Dendritic cell treated with granulocyte-macrophage colony-stimulating factor and Interleukin-4, amounts not matched to agents 40 ng/mL and 50 ng/mL, for 4 days (primary cell): Measurements from ENCODE around the gene CCDC85A.

ENCODE experiments used
- H3K27ac Mint-ChIP-seq: one replicate; pipeline ENCODE4 v1.8.0; 2022; ENCODE audit warnings: mild to moderate bottlenecking, mixed read lengths
- H3K27me3 Mint-ChIP-seq: one replicate; pipeline ENCODE4 v1.8.0; 2022; ENCODE audit warnings: mild to moderate bottlenecking, mixed read lengths
- H3K36me3 Mint-ChIP-seq: one replicate; pipeline ENCODE4 v1.8.0; 2022; ENCODE audit warnings: low read depth, mixed read lengths
- H3K4me1 Mint-ChIP-seq: one replicate; pipeline ENCODE4 v1.8.0; 2022; ENCODE audit warnings: low read depth, mixed read lengths
- H3K4me3 Mint-ChIP-seq: one replicate; pipeline ENCODE4 v1.8.0; 2022; ENCODE audit warnings: mild to moderate bottlenecking, moderate library complexity, mixed read lengths
- H3K9me3 Mint-ChIP-seq: one replicate; pipeline ENCODE4 v1.8.0; 2022; ENCODE audit warnings: mixed read lengths
- intact Hi-C: fragments of 100-400 bp; cut with micrococcal nuclease; formaldehyde crosslinking; loops from one replicate; pipeline ENCODE4 v1.15.0; 2022

CCDC85A gene

DNA sequence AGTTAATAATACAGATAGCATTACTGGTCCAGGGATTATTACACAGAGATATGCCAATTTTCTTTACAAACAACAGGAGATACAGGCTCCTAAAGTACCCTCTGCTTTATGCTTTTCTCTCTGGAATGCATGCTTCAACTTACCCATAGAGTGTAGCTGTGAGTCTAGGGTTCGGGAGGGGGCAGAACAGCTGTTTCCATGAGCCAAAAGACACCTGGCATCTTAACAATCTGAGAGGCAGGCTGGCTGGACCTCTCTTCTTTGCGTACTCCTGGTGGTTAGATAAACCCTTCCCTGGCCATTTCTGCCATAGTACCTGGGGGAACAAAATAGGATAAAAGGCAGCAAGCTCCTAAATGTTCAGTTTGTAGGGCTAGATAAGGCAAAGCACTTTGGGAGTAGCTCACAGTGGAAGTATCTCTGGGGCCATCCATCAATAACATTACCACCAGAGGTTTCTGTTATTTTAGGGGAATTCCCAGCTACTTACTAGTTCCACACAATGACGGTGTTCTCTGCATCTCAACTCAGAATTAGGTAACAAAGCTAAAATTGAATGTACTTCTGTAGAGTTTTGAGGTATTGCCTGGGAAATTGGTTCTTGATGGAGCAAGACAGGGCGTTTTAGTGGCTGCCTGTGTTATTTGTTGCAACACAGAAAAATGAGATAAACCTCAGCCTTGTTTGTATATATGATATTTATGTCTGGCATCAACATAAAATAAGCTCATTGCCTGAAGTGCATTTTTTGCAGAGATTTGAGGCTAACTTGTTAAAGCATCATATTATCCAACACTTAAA lies 6.2 kb upstream of the CCDC85A start:
- Mint-ChIP-seq H3K27me3 (peaks cover 17% of the 10 kb centered on the region), H3K36me3 (no peaks in the 10 kb centered on the region), H3K4me1 (no peaks in the 10 kb centered on the region), H3K27ac (no peak overlapping the region), H3K9me3 (no peaks in the 10 kb centered on the region), H3K4me3 (no peak overlapping the region)
- intact Hi-C loops, result no loop called here

DNA sequence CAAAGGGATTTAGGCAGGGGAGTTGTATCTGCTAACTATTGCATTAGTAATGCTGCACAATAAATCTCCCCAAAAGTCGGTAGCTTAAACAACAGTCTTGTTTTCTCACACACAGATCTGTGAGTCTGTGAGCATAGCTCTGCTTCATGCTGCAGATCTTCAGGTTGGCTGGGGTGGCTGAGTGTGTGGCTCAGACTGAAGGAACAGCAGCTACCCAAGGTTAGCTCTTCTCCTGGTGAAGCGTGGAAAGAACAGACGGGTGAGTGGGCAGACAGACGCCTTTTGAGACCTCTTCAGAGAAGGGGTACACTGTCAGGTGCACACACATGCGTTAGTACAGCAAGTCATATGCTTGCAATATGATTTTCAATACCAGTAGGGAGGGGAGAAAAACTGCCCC lies 3.9 kb upstream of the CCDC85A start:
- H3K27me3 Mint-ChIP-seq, result peaks cover 36% of the 10 kb centered on the region
- intact Hi-C loops, result no loop called here

DNA sequence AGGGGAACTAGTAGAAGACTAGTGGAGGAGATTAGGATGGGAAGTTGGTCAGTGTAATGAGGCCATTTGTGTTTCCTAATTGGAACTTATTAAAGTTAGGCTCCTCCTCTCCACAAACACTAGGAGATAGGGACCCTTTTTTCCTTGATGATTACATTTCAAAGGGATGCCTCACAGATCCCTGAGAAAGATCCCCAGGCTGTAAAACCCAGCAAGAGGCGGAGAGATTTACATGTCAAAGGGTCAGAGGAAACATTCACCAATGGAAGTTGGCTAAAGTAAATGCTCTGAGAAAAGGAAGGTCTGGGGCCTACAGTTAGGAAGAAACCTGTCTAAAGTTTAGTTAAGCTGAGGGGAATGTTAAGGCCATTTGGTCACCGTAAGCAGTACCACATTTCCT lies 1.4 kb upstream of the CCDC85A start:
- Mint-ChIP-seq H3K9me3 (no peaks in the 10 kb centered on the region), H3K27ac (no peak overlapping the region), H3K4me3 (no peak overlapping the region), H3K4me1 (peaks cover 20% of the 10 kb centered on the region), H3K36me3 (no peaks in the 10 kb centered on the region), H3K27me3 (peaks cover 60% of the 10 kb centered on the region)
- intact Hi-C loops, result no loop called here

More for the DNA sequence above, 3.9 kb upstream of the CCDC85A start:
- Mint-ChIP-seq H3K27ac (no peak overlapping the region), H3K36me3 (no peaks in the 10 kb centered on the region), H3K9me3 (no peaks in the 10 kb centered on the region), H3K4me3 (no peak overlapping the region), H3K4me1 (peaks cover 9% of the 10 kb centered on the region)

DNA sequence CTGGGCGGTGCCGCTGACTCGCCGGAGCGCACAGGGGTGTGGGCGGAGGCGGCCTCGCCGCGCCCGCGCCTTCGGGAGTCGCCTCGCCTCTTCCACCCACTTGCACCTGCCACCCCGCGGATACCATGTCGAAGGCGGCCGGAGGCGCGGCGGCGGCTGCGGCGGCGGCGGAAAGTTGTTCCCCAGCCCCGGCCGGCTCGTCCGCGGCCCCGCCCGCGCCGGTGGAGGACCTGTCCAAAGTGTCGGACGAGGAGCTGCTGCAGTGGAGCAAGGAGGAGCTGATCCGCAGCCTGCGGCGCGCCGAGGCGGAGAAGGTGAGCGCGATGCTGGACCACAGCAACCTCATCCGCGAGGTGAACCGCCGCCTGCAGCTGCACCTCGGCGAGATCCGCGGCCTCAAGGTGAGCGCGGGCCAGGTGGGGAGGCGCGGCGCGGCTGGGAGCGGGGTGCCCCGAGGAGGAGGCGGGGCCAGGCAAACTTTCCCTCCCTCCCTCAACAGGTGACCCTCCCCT lies 766 bp downstream of the CCDC85A start:
- no peaks in the 10 kb centered on the region for H3K9me3 Mint-ChIP-seq
- peaks cover 64% of the 10 kb centered on the region for H3K27me3 Mint-ChIP-seq
- H3K4me1 Mint-ChIP-seq, result peaks cover 20% of the 10 kb centered on the region
- peak overlapping the region; percentile 73 for H3K4me3 Mint-ChIP-seq
- intact Hi-C loops, result no loop called here
- H3K27ac Mint-ChIP-seq, result no peak overlapping the region
- no peaks in the 10 kb centered on the region for H3K36me3 Mint-ChIP-seq

DNA sequence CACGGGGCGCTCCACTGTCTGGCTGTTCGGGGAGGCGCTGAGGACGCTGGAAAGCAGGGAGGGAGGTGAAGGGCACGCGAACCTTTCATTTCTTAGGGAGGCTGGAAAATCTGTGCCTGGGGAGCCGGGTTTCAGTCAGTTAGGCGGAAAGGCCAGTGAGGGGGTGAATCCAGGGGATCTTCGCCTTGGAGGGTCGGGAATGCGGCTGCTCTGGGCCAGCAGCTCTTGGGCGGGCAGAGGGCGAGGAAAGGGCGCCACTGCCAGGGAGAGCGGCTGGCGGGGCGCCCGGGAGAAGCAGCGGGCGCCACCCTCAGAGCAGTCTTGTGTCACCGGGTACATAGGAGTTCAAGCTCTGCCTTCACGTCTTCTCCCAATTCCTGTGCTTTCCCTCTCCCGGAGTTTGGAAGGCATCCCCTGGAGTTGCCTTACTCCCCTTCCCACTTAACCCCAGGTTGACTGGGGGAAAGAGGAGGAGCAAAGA lies 1.4 kb downstream of the CCDC85A start:
- intact Hi-C loops, result no loop called here
- Mint-ChIP-seq H3K27ac (no peak overlapping the region), H3K9me3 (no peaks in the 10 kb centered on the region), H3K4me3 (peak overlapping the region; percentile 73), H3K4me1 (peaks cover 20% of the 10 kb centered on the region), H3K27me3 (peaks cover 60% of the 10 kb centered on the region), H3K36me3 (no peaks in the 10 kb centered on the region)

DNA sequence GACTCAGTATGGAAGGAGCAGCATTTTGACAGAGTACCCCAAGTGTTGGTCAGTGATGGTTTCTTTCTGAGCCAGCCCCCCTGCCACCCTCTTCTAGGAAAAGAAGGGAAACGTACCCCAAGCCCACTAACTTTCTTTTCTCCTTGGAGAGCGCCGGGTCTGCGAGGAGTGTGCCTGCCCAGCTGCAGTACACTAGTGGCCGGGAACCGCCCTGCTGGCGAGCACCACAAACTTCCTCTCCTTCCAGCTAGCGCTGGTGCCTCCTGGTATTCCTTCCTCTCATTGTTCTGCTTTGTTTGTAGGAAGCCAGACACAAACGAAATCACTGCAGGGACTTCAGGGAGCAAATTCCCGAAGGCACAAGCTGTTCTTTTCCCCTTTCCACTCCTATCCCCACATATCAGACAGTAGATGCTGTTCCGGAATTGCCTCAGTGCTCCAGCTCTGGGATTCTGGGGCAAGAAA lies 1.8 kb downstream of the CCDC85A start:
- Mint-ChIP-seq H3K27ac (no peak overlapping the region), H3K27me3 (peaks cover 59% of the 10 kb centered on the region), H3K36me3 (no peaks in the 10 kb centered on the region), H3K4me1 (peaks cover 20% of the 10 kb centered on the region), H3K9me3 (no peaks in the 10 kb centered on the region), H3K4me3 (peak overlapping the region; percentile 73)
- intact Hi-C loops, result no loop called here

DNA sequence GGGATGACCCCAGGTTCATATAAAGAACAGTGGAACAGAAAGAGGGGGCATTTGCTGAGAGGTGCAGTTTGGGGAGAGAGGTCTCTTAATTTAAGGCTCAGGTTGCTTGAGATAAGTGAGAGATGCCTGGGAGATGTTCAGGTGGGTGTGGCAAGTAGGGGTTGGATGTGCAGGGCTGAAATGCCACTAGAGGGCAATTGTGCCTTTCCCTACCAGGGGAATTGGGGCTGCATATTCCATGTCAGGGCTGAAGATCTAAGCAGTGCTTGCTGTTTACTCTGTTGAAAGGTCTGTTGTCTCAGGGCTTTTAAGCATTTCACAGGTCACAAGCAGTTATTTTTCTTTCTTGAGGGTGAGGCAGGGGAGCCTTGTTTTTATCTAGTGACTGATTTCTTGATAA lies 7.8 kb downstream of the CCDC85A start:
- H3K36me3 Mint-ChIP-seq, result no peaks in the 10 kb centered on the region
- no peaks in the 10 kb centered on the region for H3K9me3 Mint-ChIP-seq
- no peak overlapping the region for H3K27ac Mint-ChIP-seq
- intact Hi-C loops, result no loop called here
- peaks cover 19% of the 10 kb centered on the region for H3K27me3 Mint-ChIP-seq
- H3K4me3 Mint-ChIP-seq, result no peak overlapping the region
- H3K4me1 Mint-ChIP-seq, result no peaks in the 10 kb centered on the region

DNA sequence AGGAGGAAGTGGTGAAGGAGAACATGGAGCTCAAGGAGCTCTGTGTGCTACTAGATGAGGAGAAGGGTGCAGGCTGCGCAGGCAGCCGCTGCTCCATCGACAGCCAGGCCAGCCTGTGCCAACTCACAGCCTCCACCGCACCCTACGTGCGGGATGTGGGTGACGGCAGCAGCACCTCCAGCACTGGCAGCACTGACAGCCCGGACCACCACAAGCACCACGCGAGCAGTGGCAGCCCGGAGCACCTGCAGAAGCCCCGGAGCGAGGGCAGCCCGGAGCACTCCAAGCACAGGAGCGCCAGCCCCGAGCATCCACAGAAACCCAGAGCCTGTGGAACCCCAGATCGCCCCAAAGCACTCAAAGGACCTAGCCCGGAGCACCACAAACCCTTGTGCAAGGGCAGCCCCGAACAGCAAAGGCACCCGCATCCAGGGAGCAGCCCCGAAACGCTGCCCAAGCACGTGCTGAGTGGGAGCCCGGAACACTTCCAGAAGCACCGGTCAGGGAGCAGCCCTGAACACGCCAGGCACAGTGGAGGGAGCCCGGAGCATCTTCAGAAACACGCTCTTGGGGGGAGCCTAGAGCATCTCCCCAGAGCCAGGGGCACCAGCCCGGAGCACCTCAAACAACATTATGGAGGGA lies 9.0 kb downstream of the CCDC85A start:
- Mint-ChIP-seq H3K4me3 (no peak overlapping the region), H3K4me1 (no peaks in the 10 kb centered on the region), H3K9me3 (no peaks in the 10 kb centered on the region), H3K36me3 (no peaks in the 10 kb centered on the region), H3K27me3 (peaks cover 9% of the 10 kb centered on the region), H3K27ac (no peak overlapping the region)
- intact Hi-C loops, result no loop called here

DNA sequence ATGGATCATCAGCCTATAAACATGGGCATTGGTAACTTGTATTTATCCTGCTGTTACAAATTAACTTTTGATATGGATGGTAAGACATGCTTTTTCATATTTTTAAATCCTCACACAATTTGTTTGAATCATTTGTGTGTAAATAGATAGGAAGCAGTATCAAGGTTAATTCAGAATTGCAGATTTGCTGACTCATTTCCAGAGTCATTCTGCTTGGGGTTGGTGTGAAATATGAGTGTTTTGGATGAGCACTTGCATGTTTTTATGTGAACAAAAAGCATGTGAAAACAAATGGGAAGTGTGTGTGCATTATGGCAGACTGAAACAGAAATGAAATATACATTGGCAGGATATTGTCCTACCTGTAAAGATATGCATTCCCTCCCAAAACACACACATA lies 11.8 kb downstream of the CCDC85A start:
- Mint-ChIP-seq H3K4me3 (no peak overlapping the region), H3K27ac (no peak overlapping the region), H3K9me3 (no peaks in the 10 kb centered on the region), H3K4me1 (no peaks in the 10 kb centered on the region), H3K27me3 (peaks cover 5% of the 10 kb centered on the region), H3K36me3 (no peaks in the 10 kb centered on the region)
- intact Hi-C loops, result no loop called here

DNA sequence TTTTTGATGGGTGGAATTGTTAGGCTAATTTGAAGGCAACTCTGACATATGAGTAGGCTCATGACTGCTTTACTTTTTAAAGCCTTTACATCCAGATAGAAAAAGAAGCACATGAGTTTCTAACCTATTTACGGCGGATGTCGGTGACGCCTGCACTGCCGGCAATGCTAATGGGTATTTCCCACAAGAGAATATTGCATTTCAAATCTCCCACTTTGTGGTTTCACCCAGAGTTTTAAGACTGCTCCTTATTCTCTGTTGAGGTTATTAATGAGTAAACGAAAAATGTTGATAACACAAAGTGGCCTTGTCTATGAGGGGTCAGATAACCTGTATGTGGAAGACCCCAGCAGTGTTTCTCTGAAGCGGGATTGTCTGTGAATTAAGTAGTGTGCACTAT lies 14.0 kb downstream of the CCDC85A start:
- no peak overlapping the region for H3K4me3 Mint-ChIP-seq
- no peaks in the 10 kb centered on the region for H3K36me3 Mint-ChIP-seq
- H3K27me3 Mint-ChIP-seq, result peaks cover 3% of the 10 kb centered on the region
- intact Hi-C loops, result no loop called here
- no peak overlapping the region for H3K27ac Mint-ChIP-seq
- H3K4me1 Mint-ChIP-seq, result no peaks in the 10 kb centered on the region
- no peaks in the 10 kb centered on the region for H3K9me3 Mint-ChIP-seq

DNA sequence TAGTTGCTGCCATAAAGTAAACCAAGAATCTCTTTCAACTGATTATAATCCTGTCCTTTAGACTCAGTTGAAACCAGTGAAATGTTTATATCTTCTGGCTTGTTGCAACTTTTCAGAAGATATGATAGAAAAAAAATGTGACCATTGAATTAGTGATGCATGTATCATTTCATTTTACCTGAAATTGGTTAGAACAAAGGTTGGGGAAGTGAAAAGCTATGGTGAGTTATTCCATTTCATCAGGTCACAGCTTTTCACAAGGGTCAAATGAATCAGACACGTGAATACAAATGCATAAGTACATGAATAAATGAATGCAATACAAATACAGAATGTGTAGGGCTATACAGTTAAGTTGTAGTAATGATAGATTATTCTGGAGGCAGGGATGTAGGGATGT lies 15.1 kb downstream of the CCDC85A start:
- intact Hi-C loops, result no loop called here
- Mint-ChIP-seq H3K36me3 (no peaks in the 10 kb centered on the region), H3K9me3 (no peaks in the 10 kb centered on the region), H3K27me3 (no peaks in the 10 kb centered on the region), H3K27ac (no peak overlapping the region), H3K4me3 (no peak overlapping the region), H3K4me1 (no peaks in the 10 kb centered on the region)

DNA sequence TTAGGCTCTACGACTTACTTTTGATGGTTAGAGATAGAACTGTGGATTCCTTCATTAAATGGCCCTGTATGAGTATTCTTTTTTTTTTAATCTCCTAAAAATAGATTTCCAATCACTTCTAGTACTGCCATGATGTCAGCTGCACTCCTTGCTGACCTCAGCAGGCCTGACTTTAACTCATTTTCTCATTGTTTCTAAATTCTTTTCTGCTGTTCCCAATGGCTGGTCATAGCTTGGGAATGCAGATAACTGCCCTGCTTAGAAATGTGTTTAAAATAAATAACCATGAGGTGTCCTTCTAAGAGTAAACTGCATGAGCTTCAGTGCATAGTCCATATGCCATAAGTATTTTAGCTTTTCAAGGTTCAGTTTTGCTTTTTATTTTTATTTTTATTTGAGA lies 15.7 kb downstream of the CCDC85A start:
- H3K4me3 Mint-ChIP-seq, result no peak overlapping the region
- H3K27ac Mint-ChIP-seq, result no peak overlapping the region
- no peaks in the 10 kb centered on the region for H3K9me3 Mint-ChIP-seq
- H3K4me1 Mint-ChIP-seq, result no peaks in the 10 kb centered on the region
- no peaks in the 10 kb centered on the region for H3K36me3 Mint-ChIP-seq
- intact Hi-C loops, result no loop called here
- no peaks in the 10 kb centered on the region for H3K27me3 Mint-ChIP-seq

DNA sequence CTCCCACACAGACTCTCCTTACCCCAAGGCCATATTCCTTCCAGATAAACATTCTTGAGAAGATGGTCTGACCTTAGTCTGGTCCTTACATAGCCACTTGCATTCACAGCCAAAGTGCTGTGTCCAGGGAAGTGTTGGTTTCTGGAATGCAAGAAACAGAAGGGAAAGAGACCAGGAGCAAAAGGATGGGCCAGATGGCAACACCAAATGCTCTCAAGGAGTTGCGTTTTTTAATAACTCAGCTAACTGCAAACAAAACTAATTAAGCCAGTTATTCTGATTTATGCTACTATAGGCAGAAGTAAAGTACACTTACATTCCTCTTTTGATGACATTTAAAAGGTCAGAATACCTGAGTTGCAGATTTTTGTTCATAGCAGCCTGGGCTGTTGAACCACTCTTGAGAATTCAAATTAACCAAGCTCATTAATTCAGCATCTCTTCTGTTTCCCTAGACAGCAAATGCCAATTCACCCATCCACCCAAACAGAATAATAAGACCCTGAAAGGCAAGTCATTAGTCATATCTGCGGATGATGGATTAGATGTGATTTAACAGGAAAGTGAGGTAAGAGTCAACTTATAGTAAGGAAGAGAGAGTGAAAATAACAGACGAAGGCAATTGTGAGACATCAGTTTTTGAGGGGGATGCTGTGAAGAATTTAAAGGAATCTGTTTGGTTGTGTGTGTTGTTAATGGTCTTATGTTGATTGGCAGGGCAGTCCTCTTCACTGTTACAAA lies 18.8 kb downstream of the CCDC85A start:
- no peak overlapping the region for H3K27ac Mint-ChIP-seq
- H3K9me3 Mint-ChIP-seq, result no peaks in the 10 kb centered on the region

DNA sequence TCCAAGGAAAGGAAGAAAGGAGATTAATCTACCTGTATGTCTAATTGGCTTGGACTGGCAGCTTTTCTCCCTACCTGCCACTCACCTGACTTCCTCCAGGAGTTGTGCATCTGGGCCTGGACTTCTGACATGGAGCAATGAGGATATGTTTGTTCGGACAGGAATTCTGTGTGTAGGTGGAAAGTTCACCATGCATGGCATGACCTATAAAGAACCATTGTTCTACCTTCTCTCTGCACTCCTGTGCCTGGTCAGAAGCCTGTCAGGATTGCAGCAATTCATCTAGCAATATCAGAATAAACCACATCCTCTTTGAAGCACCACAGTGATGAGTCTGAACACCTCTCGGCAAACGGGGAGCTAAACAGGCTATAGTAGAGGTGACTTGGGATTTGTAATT lies 20.8 kb downstream of the CCDC85A start:
- H3K4me3 Mint-ChIP-seq, result no peak overlapping the region
- H3K27ac Mint-ChIP-seq, result no peak overlapping the region
- H3K27me3 Mint-ChIP-seq, result no peaks in the 10 kb centered on the region

More for the DNA sequence above, 18.8 kb downstream of the CCDC85A start:
- Mint-ChIP-seq H3K27me3 (no peaks in the 10 kb centered on the region), H3K36me3 (no peaks in the 10 kb centered on the region), H3K4me1 (no peaks in the 10 kb centered on the region), H3K4me3 (no peak overlapping the region)
- intact Hi-C loops, result no loop called here

More for the DNA sequence above, 20.8 kb downstream of the CCDC85A start:
- no peaks in the 10 kb centered on the region for H3K36me3 Mint-ChIP-seq
- no peaks in the 10 kb centered on the region for H3K4me1 Mint-ChIP-seq
- intact Hi-C loops, result no loop called here
- H3K9me3 Mint-ChIP-seq, result no peaks in the 10 kb centered on the region
